IPS-NIHi7 (cell line): ENCODE results near the gene AFAP1L1.

Experiments
- DNase-seq: peaks from one replicate; pipeline ENCODE4 v3.0.0; 2012; ENCODE audit warnings: mixed read lengths; ENCODE audit errors: extremely low spot score

The AFAP1L1 gene

GRCh38 chr5:149271716-149272563 lies at the start of gene AFAP1L1:
TSS of gene AFAP1L1 (plus strand) at chr5:149271859. CDS start at chr5:149271969, 110 bp downstream.
- peak; percentile 76 for DNase-seq

GRCh38 chr5:149223081-149223848 lies 48.4 kb upstream of the AFAP1L1 start:
- no peak for DNase-seq

- DNase-seq, result no peak
Measured at GRCh38 chr5:149224282-149224681, 47.4 kb upstream of the AFAP1L1 start.

- no peak for DNase-seq
Measured at GRCh38 chr5:149227168-149227826, 44.4 kb upstream of the AFAP1L1 start.

- DNase-seq, result peak; percentile 70
Measured at GRCh38 chr5:149228618-149229297, 42.9 kb upstream of the AFAP1L1 start.

- DNase-seq, result no peak
Measured at GRCh38 chr5:149229298-149229937, 42.2 kb upstream of the AFAP1L1 start.

- DNase-seq, result no peak
Measured at GRCh38 chr5:149235841-149236240, 35.8 kb upstream of the AFAP1L1 start.

- peak; percentile 76 for DNase-seq
Measured at GRCh38 chr5:149237662-149238061, 34.0 kb upstream of the AFAP1L1 start.

GRCh38 chr5:149238540-149238939 lies 33.1 kb upstream of the AFAP1L1 start:
- peak; percentile 51 for DNase-seq

- no peak for DNase-seq
Measured at GRCh38 chr5:149239917-149240316, 31.7 kb upstream of the AFAP1L1 start.

GRCh38 chr5:149240354-149240998 lies 31.2 kb upstream of the AFAP1L1 start:
- DNase-seq, result no peak

- DNase-seq, result no peak
Measured at GRCh38 chr5:149242339-149242738, 29.3 kb upstream of the AFAP1L1 start.

GRCh38 chr5:149246906-149247305 lies 24.8 kb upstream of the AFAP1L1 start:
- DNase-seq, result no peak

GRCh38 chr5:149247726-149248125 lies 23.9 kb upstream of the AFAP1L1 start:
- DNase-seq, result no peak

- no peak for DNase-seq
Measured at GRCh38 chr5:149251546-149251945, 20.1 kb upstream of the AFAP1L1 start.

- peak; percentile 78 for DNase-seq
Measured at GRCh38 chr5:149254506-149254905, 17.2 kb upstream of the AFAP1L1 start.

- no peak for DNase-seq
Measured at GRCh38 chr5:149256451-149256850, 15.2 kb upstream of the AFAP1L1 start.

- DNase-seq, result no peak
Measured at GRCh38 chr5:149257131-149257530, 14.5 kb upstream of the AFAP1L1 start.

- no peak for DNase-seq
Measured at GRCh38 chr5:149257889-149258705, 13.6 kb upstream of the AFAP1L1 start.

- DNase-seq, result no peak
Measured at GRCh38 chr5:149260761-149261160, 10.9 kb upstream of the AFAP1L1 start.
